Activated CD8-positive, alpha-beta memory T cell treated with anti-CD3 and anti-CD28 coated beads for 4 hours (primary cell): Measurements from ENCODE around the gene TGFA.

ENCODE experiments used
- DNase-seq, 2 donors: peaks; one replicate each; pipeline ENCODE4 v3.0.0-alpha.2; 2020; ENCODE audit warnings: low read depth in 2 of 2

The TGFA gene

DNA sequence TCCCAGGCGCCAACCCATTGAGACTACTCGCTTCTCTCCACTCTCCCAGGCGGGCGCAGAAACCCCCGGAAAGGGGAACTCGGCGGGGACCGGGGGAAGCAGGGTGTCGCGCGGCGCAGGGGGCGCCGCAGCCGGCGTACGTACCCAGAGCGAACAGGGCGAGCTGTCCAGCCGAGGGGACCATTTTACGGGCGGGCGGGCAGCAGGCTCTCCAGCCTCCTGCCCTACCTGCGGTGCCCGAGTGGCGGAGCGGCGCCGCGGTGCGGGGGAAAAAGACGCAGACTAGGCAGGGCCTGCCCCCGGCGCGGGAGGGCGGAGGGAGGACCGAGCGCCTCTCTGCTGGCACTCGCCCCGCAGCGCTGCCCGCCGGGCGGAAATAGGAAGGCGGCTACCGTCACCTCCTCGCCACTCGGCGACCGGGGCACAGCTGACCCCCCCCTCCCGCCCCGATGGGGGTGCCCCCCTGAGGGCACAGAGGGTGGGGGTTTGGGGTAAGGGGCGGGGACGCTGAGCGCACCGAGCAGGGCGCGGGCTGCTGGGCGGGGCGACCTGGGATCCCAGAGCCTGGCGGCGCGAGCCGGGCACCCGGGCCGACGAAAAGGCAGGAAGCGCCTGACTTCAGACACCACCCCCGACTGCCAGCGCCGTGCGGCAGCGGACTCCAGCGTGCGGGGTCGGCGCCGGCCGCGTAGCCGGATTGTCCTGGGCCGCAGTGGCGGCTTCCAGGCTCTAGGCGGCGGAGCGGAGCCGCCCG is at the start of gene TGFA:
TGFA (minus strand) TSS at position 243 of the 754 bp plus-strand sequence; CDS start at position 184, 59 bp downstream.
- DNase-seq: peak; percentile 29 to 38

DNA sequence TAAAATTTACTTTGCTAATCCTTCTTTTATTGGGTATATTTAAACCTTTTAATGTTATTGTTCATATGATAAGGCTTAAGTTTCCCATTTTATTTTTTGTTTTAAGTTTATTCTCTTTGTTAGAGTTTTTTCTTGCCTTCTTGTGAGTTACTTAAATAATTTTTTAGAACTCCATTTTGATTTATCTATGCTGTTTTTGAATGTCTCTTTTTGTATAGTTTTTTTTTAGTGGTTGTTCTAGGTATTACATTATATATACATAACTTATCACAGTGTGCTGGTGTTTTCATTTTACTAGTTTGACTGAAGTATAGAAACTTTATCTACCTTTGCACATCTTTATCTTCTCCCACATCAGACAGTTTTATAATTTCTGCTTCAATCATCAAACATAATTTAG is 49.4 kb upstream of the TGFA start:
- no peak for DNase-seq

DNA sequence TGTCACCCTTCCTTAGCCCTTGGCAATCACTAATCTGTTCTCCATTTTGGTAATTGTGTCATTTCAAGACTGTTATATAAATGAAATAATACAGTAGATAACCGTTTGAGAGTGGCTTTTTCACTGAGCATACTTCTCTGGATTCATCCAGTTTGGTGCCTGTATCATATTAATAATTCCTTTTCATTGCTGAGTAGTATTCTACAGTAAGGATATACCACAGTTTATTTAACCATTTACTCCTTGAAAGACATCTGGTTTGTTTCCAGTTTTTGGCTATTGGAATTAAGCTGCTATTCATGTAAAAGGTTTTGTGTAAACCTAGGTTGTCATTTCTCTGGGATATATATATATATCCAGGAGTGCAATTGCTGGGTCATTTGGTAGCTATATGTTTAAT is 44.6 kb upstream of the TGFA start:
- no peak for DNase-seq

DNA sequence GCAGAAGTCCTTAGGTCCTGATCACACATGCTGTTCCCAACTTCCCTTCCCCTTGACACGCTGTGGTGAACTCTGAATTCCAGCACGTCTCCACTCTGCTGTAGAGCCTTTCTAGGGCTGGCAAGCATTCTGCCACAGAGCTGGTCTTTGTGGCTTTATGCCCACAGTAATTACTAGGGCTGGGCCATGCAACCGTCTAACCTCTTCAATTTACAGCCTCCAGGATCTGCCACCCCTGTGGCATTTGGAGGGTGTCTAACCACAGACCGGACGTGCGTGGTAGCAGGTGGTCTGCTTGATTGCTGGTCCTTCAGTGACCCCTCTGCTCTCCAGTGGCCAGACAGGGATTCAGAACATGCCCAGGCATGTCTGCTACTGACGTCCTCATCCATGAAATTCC is 43.1 kb upstream of the TGFA start:
- DNase-seq: no peak

DNA sequence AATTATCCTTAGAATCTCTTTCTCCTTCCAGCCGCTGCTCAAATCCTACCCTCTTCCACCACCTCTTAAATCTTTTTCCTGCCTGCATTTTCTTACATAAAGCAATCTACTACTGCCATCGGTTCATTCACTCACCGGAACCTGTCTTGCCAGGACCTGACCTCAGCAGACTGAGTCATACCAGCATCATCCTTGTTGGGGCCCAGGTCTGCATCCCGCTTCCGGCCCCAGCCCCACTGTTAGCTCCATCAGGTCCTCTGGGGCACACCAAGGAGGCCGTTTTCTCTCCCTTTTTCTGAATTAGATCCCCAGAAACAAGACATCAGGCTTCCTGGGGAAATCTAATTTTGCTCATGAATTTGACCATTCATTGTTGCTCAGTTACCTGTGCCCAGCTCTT is 42.7 kb upstream of the TGFA start:
- DNase-seq: no peak

DNA sequence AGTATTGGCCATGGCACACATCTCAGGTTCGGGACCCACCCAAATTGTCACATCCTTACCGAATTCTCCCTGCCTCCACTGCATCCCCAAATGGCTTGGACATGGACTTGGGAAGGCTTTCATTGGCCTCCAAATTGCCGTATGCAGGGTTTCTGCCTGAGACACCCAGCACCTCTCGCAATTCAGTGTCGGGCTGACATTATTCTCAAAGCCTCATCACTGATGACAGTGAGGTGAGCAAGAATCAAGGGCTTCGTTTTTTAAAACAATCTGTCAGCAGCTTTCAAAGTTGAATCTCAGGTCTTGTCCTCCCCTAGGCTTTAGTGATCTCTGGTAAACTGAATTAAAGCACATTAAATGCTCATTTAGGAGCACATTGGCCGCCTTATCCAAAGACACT is 29.5 kb upstream of the TGFA start:
- no peak for DNase-seq

DNA sequence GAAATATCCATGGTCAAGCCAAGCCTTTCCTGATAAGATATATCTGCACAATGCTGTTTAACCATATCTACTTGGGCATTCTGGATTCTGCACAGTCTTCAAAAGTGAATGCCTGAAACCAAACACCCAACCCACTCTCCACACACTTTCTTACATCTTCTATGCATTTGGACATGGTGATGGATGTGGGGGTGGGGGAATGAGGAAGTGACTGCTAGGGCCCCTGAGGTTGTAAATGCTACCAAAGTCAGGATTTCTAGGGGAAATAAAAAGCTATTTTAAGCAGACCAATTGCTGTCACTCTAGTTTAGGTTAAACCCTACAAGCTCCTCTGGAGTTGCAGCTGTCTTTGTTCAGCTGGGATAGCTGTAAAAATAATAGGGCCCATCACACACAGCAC is 26.7 kb upstream of the TGFA start:
- no peak for DNase-seq

DNA sequence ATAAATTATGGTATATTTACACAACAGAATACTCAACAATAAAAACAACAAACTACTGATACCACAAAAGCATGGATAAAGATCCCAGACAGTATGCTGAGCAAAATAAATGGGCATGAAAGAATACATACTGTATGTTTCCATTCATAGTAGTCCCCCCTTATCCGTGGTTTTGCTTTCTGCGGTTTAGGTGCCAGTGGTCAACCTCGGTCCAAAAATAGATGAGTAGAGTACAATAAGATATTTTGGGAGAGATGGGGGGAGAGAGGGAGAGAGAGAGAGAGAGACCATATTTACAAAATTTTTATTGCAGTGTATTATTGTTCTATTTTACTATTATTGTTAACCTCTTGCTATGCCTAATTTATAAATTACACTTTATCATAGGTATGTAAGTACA is 21.0 kb upstream of the TGFA start:
- no peak for DNase-seq

DNA sequence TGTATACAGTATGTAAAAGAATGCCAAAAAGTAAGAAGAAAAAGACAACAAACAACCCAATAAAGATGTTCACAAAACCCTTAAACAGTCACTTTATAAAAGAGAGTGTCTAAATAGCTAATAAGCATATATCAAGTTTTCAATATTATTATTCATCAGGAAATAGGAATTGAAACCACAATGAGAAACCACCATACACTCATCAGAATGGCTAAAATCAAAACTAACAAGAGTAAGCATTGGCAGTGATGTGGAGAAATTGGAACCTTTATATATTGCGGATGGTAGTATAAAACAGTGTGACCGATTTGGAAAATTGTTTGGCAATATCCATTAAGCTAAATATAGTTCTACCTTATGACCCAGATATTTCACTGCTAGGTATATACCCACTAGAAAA is 20.5 kb upstream of the TGFA start:
- no peak for DNase-seq

DNA sequence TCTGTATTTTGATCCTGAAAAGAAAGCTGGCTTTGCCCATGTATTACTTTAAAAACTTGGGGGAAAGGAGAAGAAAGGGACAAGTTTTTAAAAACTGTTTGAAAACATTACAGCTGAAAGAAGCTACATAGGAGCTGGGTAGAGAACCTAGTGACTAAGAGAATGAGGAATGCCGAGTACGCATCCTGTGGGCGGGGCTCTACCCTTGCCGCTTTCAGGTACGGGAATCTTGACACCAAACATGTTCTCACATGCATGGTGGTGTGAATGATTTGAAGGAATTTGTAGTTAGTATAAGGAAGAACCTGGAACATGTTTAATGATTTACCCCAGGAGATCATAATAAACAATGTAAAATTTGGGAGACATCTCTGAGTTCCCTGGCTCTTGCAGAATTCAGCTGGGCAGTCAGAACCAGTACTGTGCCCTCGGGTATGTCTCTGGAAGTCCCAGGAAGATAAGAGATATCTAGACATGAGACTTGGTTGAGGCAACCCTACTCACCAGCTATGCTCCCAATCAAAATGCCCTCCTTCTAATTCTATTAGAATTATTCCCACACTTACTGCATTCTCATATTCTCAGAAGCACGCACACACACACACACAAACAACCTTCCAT is 16.5 kb upstream of the TGFA start:
- no peak for DNase-seq

DNA sequence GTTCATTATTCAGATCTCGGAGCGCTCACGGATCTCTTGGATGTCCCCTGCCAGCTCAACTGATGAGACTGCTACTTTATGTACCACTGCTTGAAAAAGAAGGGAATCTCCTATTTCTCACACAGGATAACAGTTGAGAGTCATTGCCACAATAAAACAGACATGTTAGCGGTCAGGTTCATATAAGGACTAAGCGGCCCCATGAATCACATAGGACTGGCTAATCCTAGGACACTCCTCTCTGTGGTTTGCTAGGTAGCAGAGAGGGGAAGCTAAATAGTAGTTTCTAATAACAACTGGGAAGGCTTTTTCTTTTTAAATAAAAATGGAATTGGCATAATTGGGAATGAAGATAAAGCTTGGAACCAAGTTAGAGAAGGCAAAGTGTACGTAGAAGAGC is 15.9 kb upstream of the TGFA start:
- DNase-seq: no peak

DNA sequence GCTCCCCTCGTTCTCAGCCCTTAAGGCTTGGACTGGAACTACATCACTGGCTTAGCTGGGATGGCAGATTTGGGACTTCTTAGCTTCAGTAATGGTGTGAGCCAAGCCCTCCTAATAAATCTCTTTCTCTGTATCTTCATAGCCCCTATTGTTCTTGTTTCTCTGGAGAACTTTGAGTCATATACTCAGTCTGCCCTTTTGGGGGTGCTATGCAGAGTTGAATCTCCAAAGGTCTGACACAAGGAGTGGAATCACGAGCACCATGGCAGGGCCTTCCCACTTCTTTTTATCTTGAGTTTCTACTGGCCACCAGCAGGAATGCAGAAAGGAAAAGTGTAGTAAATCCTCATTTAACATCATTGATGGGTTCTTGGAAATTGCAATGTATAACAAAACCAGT is 13.3 kb upstream of the TGFA start:
- DNase-seq: no peak

DNA sequence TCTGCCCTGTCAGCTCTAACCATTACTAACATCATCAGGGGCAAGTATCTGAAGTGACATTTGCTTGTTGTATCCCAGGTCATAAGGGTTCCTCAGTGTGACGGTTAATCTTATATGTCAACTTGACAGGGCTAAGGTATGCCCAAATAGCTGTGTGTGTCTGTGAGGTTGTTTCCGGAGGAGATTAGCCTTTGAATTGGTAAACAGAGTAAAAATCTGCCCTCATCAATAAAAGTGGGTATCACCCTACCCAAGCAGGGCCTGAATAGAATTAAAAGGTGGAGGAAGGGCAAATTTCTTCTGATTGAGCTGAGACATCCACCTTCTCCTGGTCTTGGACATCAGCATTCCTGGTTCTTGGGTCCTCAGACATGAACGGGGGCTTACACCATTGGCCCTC is 12.8 kb upstream of the TGFA start:
- no peak for DNase-seq

DNA sequence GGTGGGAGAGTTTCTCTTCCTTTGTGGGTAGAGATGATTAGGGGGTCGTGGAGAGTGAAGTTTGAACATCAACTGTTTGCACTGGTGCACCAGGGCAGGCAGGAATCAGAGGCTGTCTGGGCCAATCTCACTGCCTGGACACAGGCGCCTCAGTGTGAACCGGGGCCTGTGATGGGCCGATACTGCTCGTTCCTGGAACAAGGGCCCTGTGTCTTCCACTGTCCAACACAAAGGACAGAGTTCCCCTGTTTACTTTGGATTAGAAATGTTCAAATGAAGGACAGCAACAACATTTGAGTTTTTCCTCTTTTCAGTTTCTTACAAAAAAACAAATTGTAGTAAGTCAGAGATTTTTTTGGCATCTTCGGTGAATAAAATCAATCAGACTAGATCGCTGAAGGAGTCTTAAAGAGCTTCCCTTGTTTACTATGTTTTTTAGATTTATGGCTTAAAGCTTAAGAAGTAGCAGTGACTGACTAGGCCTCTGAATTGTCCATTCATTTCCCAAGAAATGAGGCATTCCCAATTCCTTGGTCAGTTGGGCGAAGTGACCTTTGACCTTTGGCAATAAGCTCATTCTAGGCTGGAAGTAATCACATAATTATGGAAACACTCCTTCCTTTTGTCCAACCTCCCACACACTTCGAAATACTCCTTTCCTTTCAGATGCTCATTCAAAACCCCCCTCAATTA is 11.6 kb upstream of the TGFA start:
- no peak for DNase-seq

DNA sequence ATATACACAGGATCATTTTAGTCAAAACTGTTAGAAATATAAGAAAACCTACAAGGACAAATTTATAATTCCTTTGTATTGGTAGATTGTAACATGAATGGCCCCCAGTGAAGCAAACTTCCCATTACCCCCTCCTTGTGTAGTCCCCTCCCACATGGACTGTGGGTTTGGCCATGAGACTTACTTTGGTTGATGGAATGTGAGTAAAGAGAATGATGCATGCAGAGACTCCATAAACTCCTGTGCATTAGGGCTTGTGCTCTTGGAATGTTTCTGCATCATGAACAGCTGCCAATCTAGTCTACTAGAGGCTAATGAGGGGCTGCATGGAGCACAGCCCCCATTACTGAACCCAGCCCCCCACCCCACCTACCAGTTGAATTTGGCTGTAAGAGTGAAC is 8.3 kb upstream of the TGFA start:
- DNase-seq: no peak

DNA sequence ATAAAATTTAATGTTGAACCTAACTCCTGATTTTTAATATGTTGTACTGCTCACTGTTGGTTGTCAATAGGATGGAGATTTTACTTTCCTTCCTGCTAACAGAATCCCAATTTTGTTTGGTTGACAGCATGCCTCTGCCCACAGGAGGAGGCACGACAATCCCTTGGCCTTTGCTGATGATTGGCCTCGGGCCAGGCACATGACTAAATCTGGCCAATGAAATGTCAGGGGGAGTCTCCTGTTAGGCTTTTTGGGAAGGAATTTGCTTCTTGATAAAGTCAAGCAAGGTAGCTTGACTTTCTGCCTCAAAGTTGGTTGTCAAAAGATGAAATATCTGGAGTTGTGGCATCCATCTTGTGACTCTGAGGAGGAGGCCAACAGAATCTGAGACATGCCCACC is 6.8 kb upstream of the TGFA start:
- no peak for DNase-seq

DNA sequence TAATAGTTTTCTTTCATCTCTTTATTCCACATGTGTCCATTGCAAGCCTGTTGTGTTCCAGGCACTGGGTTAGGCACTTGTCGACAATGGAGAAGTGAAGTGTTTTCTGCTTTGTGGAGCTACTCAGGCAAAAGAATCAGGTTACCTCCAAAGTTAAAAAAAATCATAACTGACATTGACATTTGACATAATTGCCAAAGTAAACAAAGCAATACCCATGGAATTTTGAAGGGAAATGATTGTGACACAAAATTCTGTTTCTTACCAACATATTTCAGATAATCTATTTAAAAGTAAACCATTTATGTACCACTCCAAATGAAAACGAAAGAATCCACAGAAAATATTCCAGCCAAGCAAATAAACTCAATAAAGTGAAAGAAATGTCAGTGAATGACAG is 6.4 kb upstream of the TGFA start:
- DNase-seq: no peak

DNA sequence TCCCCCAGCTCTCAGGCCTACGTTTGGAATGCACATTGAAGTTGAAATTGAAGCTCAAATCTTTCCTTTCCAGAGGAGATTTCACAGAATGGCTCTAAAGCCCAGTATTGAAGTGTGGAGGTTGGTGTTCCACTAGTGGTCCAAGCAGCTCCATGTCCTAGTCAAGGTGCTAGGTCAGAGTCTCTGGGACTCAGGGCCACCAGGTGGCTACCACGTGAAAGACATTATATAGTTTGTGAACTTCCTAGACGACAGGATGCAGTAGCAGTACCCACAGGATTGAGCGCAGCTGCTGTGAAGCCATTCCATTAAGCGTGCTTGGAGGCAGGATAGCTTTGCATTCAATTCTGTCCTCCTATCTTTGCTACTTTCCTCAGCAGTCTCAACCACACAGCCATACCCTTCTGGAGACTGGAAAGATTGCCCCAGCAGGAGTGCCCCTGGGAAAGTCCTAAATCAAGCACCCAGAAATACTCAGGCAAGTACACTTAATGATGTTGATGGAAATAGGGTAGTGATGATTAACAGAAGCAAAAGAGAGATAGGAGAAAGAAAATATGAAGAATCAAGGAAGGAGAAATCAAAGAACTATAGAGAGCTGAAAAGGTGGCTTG is 4.7 kb upstream of the TGFA start:
- no peak for DNase-seq

DNA sequence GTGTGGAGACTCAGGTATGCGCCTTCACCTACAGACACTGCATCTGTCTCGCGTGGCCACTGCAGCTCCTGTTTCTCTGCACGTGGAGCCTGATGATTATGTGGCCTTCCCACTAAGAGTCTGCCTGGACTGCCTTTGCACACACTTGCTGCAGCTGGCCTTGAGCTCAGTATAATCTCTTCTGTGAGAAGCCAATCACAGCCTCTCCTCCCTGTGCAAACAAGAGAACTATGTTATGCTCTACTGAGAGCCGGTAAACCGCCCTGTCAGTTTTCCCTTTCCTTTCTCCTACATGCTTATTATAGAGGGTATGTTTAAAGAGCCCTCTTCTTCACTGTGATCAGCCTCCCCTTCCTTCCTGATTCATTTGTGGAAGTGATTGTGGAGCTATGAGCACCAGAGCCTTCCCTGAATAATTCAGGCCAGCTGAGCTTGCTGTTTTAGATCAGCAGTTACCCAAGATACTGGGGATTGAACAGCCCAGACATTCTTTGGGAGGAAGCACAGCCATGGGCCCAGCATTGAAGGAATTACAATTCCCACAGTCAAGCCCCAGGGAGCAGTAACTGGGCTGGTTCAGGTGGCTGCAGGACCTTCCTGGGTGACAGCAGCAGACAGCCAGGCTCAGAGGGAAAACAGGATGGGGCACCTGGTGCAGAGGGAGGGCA is 3.7 kb upstream of the TGFA start:
- DNase-seq: no peak

DNA sequence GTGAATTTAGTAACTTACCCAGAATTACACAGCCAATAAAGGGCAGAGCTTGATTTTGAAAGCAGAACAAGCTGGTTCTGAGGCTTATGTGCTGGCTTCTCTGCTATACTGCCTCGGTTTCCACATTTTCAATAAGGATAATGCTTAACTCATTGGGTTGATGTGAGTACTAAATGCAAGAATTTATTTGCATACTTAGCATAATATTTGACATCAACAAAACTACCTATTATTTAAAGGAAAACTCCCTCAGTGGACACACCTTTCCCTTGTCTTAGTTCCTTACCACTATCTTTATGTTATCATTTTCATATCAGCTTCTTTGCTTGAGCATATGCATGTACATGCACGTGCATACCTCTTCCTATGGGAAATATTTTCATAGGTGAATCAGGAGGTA is 3.0 kb upstream of the TGFA start:
- no peak for DNase-seq

DNA sequence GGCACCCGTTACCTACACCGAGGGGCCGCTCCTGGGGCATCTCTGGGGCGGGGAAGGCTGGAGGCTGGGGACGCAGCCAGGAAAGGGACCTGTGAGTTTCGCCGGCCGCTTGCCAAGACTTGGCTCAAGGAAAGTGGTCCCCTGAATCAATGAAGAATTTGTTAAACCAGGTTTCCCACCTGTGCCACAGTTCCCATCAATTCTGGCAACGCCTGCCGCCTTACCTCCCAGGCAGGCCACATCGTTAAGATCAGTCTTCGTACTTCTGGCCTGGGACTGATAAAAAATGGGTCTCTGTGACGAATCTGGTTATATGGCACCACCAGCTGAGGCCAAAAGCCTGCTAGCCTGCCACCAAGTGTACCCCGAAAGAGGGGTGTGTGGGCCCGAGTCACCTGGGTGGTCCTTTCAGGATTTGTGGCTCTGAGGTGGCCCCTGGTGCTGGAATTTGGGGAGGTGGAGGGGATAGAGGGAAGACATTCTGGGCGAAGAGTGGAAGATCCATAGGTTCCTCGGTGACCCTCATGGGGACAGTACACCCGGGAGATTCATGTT is 789 bp upstream of the TGFA start:
- DNase-seq: no peak

DNA sequence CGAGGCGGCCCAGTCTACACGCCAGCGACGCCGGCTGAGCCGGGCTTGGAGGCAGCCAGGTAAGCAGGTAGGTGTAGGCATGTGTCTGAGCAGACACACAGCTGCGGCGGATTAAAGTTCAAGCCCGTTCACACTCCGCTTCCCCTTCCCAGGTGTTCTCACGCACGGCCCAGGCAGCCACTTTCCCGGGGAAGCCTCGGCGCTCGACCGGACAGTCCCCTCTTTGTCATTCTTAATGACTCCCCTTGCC is 367 bp downstream of the TGFA start:
- DNase-seq: no peak
